ENCODE measurements around the gene DTX2.
"Not testable (repeated sequence)": the region's sequence is repeated elsewhere in the genome, so short reads cannot be mapped to it uniquely, and the experiment has no call there.

The DTX2 gene

DNA sequence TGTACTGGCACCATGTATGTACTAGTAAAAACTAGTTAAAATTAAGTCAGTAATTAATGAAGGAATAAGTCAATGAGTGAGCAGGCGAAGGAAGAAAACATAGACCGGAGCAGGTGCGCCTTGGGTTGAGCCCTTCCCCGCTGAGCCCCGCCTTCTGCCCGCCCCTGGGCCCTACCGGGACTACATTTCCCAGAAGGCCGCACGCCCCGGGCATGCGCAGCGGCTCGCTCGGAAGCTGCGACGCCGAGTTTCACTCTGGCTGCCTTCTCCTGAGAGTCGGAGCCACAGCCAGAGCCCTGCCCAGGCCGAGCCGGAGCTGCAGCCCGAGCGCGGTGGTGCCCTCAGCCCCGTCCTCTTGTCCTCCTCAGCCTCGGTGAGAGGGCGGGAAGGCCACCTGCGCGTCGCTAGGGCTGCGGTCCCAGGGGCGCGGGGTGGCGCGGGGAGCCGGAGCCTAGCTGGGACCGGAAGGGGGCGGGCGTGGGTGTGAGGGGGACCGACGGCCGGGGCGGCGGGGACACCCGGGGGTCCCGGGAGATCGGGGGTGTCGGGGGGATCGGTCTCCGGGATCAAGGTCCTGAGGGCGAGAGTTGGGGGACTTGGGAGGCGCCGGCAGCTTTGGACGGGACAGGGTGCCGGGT lies at the start of gene DTX2:
Gene DTX2, plus strand, starts transcription at position 246 of the 638 bp plus-strand sequence. CDS start 18,801 bp downstream, outside the sequence.
- intact Hi-C loops (cut with DNase I): not testable (repeated sequence)
- peak in 4 of 10 donors; percentile 21 to 90 (median 45) for DNase-seq

DNA sequence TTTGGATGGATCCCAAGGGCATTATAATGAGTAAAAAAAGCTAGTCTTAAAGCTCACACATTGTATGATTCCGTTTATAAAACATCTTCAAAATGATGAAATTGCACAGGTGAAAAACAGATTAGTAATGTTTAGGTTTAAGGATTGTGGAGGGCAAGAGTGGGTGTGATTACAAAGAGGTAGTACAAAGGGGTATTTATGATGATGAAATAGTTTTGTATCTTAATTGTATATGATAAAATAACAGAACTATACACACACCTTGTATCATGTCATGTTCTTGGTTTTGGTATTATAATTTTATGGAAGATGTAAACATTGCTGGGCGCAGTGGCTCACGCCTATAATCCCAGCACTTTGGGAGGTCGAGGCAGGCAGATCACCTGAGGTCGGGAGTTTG lies 49.3 kb upstream of the DTX2 start:
- intact Hi-C loops (cut with DNase I): no loop called here
- no peak for DNase-seq

DNA sequence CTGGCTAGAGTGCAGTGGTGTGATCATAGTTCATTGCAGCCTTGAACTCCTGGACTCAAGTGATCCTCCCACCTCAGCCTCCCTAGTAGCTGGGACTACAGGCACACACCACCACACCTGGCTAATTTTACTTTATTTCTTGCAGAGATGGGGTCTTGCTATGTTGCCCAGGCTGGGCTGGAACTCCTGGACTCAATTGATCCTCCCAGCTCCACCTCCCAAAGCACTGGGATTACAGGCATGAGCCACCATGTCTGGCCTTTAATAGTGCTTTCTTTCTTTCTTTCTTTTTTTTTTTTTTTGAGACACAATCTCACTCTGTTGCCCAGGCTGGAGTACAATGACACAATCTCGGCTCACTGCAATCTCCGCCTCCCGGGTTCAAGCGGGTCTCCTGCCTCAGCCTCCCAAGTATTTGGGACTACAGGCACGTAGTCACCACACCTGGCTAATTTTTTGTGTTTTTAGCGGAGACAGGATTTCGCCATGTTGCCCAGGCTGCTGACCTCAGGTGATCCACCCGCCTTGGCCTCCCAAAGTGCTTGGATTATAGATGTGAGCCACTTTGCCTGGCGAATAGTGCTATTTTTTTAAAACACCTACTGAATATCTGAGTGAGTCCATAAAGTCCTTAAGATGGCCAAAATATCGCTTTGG lies 43.7 kb upstream of the DTX2 start:
- intact Hi-C loops (cut with DNase I): not testable (repeated sequence)
- DNase-seq: peak in 2 of 10 donors; percentile 15 to 31

DNA sequence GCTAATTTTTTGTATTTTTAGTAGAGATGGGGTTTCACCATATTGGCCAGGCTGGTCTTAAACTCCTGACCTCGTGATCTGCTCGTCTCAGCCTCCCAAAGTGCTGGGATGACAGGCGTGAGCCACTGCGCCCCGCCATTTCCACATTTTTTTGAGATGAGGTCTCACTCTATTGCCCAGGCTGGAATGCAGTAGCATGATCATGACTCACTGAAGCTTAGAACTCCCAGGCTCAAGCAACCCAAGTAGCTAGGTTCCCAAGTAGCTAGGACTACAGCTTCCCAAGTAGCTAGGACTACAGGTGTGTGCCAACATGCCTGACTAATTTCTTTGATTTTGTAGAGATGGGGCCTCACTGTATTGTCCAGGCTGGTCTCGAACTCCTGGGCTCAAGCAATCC lies 40.4 kb upstream of the DTX2 start:
- intact Hi-C loops (cut with DNase I): not testable (repeated sequence)
- peak in 2 of 10 donors; percentile 1 to 39 for DNase-seq

DNA sequence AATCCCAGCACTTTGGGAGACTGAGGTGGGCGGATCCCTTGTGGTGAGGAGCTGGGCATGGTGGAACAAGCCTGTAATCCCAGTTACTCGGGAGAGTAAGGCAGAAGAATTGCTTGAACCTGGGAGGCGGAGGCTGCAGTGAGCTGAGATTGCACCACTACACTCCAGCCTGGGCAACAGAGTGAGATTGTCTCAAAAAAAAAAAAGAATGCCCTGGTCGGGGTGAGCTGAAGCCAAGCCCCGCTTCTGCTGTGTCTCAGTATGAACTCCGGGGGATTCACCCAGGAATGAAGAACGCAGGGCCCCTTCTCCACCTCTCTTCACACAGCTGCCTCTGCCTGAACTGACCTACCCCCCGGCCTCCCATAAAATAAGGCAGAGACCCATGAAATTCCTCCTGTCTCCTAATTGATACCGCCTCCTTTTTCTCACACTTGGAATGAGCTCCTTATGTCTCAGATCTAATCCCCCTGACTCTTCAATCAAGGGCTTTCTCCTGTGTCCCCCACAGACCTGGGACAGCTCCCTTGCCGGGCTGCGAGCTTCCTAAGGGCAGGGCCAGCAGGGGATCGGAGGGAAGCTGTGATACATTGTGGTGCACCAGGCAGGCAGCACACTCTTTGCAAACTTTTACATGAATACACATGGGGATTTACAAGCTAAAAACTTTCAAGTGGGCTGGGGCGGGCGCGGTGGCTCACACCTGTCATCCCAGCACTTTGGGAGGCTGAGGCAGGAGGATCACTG lies 37.7 kb upstream of the DTX2 start:
- DNase-seq: peak in 2 of 10 donors; percentile 43 to 46
- intact Hi-C loops (cut with DNase I): no loop called here

DNA sequence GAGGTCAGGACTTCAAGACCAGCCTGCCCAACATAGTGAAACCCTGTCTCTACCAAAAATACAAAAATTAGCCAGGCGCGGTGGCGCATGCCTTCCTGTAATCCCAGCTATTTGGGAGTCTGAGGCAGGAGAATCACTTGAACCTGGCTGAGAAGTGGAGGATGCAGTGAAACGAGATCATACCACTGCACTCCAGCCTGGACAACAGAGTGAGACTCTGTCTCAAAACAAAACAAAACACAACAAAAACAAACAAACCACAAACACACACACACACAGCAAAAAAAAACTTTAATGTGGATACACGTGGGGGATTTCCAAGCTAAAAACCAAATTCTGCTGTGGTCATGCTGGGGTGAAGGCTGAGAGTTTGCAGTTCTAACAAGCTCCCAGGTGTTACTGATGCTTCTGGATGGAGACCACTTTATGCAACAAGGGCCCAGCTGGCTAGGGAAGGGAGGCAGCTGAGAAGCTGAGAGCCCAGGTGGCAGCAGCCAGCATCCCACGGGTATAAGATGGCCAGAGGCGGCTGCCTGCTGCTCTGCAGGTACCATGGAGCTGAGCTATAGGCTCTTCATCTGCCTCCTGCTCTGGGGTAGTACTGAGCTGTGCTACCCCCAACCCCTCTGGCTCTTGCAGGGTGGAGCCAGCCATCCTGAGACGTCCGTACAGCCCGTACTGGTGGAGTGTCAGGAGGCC lies 36.9 kb upstream of the DTX2 start, which contains the start of gene ZP3:
Gene ZP3, plus strand, starts transcription at position 538 of the 699 bp plus-strand sequence. Its CDS starts 15 bp downstream, at position 553.
- intact Hi-C loops (cut with DNase I): no loop called here
- DNase-seq: peak in 2 of 10 donors; percentile 54 to 55

DNA sequence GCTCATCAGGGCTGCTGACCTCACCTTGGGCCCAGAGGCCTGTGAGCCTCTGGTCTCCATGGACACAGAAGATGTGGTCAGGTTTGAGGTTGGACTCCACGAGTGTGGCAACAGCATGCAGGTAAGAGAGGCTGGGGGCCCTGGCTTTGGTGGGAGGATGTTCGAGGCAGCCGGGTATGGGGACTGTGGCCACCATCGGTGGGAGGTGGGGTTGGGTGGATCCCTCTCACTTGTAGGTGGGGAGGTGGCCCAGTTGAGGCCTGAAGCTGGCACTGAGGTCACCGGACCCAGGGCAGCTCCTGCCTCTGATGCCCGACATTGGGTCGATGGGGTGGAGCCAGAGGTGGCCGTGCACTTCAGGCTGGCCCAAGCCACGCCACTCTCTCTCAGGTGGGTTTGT lies 36.4 kb upstream of the DTX2 start:
- peak in 2 of 10 donors; percentile 57 to 79 for DNase-seq
- intact Hi-C loops (cut with DNase I): no loop called here

DNA sequence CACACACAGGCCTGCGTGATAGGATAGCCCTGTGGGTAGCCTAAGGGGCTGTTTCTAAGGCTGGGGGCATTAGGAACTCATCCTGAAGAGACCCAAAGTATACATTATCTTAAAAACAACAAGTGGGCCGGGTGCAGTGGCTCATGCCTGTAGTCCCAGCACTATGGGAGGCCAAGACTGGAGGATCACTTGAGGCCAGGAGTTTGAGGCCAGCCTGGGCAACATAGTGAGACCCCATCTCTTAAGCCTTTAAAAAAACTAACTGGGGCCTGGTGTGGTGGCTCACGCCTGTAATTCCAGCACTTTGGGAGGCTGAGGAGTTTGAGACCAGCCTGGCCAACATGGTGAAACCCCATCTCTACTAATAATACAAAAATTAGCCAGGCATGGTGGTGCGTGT lies 36.0 kb upstream of the DTX2 start:
- DNase-seq; intact Hi-C loops (cut with DNase I): not testable (repeated sequence)

DNA sequence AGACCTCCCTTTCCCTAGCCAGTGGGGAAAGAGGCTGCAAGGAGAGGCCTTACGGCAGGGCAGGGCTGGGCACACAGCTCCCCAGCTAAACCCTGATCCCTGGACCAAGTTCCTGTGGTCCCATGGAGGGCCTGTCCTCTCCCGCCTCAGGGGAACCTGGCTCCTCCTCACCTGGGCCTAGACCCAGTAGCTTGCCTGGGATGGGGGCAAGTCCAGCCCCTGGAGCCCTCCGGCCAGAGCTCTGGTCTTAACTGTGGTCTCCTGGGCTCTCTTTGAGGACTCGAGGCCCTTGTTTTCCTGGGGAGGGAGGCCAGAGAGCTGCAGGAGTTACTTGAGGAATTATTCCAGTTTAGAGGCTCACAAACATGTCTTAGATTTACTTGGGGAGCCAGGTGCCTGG lies 35.3 kb upstream of the DTX2 start:
- peak in 1 of 10 donors; percentile 74 for DNase-seq
- intact Hi-C loops (cut with DNase I): no loop called here

DNA sequence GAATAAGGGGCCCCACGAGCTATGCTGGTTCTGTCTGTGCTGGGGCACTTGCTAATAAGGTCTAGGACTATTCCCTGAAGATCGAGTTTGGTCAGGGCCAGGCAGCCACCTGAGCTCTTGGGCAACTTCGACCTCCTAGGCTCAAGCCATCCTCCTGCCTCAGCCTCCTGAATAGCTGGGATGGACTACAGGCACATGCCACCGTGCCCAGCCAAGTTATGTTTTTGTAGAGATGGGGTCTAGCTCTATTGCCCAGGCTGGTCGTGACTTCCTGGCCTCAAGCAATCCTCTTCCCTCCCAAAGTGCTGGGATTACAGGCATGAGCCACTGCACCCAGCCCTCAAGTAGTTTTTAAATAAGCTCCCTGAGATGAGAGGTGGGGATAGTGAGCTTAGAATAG lies 33.9 kb upstream of the DTX2 start:
- peak in 1 of 10 donors; percentile 65 for DNase-seq
- intact Hi-C loops (cut with DNase I): no loop called here

DNA sequence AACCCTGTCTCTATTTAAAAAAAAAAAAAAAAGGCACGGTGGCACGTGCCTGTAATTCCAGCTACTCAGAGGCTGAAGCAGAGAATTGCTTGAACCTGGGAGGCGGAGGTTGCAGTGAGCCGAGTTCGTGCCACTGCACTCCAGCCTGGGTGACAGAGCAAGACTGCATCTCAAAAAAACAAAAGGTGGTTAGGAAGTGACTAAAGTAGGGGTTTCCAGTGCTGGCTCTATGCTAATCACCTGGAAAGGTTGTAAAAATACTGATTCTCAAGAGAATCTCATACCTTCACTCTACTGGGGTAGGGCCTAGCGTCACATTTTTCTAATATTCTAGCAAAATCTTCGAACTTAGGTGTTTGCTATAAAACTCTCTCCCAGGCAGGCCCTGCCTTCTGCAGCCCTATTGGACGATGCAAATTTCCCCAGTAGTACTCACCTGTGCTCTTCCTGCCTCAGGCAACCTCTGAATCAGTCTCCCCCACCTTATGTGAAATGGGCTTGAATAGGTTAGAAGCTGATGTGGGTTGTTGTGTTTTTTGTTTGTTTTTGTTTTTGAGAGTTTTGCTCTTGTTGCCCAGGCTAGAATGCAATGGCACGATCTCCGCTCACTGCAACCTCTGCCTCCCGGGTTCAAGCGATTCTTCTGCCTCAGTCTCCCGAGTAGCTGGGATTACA lies 33.2 kb upstream of the DTX2 start:
- intact Hi-C loops (cut with DNase I): no loop called here
- no peak for DNase-seq

DNA sequence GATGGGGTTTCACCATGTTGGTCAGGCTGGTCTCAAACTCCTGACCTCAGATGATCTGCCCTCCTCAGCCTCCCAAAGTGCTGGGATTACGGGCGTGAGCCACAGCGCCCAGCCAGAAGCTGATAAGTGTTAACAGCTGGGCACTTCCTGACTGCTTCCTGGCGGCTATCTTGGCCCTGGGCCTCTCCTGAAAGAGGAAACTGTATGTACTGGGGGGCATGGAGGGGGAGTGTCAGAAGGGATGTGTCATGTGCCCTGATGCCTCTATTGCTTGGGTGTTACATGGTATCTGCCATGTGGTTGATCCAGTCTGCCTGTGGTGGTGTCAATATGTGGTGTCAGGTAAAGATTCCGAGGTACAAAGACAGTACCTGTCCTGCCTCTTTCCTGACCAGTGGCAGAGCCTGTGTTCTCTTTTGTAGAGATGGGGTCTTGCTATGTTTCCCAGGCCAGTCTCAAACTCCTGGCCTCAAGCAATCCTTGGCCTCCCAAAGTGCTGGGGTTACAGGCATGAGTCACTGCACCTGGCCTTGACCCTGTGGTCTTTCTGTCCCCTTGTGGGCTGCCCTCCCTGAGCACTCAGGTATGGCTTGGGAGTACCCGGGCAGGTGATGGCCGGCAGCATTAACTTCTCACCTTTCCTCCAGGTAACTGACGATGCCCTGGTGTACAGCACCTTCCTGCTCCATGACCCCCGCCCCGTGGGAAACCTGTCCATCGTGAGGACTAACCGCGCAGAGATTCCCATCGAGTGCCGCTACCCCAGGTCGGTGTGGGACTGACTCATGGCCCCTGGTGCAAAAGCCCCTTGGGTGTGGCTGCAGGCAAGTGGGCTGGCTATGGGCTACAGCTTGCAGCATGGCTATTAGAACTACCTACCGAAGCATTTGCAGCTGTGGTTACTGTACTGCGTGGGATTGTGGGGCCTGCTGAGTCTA lies 32.4 kb upstream of the DTX2 start:
- DNase-seq: peak in 1 of 10 donors; percentile 79
- intact Hi-C loops (cut with DNase I): no loop called here

DNA sequence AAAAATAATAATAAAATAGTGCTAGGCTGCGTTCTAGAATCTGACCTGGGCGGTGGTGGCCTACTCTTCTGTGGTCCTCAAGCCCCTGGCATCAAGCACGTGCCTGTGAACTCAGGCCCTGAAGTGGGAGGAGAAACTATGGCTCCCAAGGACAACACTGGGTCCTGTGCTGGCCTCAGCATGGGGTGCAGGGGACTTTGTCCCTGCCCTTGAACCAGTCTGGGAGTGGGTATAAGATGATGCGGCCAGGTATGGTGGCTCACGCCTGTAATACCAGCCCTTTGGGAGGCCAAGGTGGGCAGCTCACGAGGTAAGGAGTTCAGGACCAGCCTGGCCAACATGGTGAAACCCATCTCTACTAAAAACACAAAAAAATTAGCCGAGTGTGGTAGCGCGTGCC lies 31.3 kb upstream of the DTX2 start:
- DNase-seq: peak in 1 of 10 donors; percentile 44
- intact Hi-C loops (cut with DNase I): no loop called here

DNA sequence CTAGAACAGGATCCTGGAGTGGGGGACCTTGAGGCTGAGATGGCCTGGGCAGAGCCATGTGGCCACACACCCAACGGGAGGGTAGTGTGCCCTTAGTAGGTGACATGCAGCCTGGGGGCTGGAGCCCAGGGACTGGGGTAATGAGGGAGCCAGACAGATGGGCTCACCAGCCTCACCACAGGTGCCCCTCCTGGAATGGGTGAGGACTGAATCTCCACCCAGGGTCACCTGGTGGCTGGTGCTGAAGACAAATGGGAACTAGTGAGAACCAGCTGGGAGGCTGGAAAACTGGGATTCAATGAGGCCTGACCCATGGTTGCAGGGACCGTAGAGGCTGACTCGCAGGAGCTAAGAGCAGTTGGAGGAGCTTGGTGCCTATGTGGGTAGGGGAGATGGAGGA lies 30.7 kb upstream of the DTX2 start:
- DNase-seq: peak in 1 of 10 donors; percentile 62
- intact Hi-C loops (cut with DNase I): no loop called here

DNA sequence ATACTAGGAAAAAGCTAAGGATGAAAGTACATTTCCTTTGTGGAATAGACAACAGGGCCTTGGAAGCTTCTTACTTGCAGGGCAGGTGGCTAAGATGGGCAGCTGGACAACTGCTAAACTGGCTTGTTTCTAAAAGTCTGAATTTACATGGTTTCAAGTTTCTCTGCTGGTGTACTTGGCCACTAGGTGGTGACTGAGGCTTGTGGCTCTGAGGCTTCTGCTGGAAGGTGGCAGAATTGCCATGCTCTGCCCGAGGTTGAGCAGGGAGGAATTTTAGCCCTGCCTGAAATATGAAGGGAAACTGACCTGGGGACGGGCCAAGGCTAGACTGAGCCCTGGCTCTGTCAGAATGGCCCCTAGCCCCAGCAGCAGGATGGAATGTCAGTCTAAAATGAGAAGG lies 23.6 kb upstream of the DTX2 start:
- intact Hi-C loops (cut with DNase I): not testable (repeated sequence)
- peak; percentile 40 to 95 (median 76) for DNase-seq

DNA sequence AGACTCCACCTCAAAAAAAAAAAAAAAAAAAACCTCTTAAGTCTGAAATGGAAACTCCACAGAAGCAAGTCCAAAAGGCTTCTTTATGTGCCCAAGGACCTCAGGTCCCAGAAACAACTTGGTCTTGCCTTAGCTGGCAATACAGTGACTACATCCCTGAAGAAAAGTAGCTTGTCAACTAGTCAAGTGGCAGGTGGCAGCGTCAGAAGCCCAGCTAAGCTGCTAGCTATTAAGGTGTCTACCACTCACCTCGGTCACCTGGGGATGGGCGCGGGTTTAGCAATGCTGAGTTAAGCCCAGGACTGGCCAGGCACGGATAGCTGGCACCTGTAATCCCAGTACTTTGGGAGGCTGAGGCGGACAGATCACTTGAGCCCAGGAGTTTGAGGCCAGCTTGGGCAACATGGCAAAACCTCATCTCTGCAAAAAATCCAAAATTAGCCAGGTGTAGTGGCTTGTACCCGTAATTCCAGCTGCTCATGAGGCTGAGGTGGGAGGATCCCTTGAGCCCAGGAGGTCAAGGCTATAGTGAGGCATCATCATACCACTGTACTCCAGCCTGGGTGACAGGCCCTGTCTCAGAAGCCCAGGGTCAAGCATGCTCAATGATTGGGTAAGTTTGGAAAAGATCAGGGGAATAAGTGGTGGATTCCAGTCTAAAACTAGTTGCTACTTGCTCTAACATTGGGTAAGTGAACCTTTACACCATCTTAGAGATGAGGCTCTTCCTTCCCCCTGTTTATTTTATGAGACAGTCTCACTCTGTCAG lies 22.2 kb upstream of the DTX2 start:
- intact Hi-C loops (cut with DNase I); DNase-seq: not testable (repeated sequence)

DNA sequence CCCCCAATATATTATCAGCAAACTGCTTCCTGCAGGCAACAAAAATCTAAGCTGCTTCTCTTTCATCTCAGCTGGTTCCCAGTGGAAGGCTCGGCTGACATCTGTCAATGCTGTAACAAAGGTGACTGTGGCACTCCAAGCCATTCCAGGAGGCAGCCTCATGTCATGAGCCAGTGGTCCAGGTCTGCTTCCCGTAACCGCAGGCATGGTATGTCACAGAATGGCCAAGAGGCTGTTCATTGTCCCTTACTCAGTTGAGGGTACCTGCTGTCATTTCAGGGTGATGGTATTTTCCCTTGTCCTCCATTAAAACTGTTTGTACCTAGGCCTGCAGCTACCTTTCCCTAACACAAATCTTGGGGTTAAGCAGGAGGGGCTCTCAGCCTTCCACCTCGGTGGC lies 21.1 kb upstream of the DTX2 start:
- intact Hi-C loops (cut with DNase I): not testable (repeated sequence)
- peak in 1 of 10 donors; percentile 52 for DNase-seq

DNA sequence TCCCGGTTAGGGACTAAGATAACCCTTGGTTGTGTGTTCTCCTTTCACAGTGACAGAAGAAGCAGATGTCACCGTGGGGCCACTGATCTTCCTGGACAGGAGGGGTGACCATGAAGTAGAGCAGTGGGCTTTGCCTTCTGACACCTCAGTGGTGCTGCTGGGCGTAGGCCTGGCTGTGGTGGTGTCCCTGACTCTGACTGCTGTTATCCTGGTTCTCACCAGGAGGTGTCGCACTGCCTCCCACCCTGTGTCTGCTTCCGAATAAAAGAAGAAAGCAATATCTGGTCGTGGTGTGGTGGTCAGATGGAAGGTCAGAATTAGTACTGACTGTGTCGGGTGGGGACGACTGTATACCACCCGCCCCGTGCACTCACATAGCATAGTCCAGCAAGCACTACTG lies 19.7 kb upstream of the DTX2 start:
- intact Hi-C loops (cut with DNase I); DNase-seq: not testable (repeated sequence)

Data from posterior cingulate gyrus (tissue), 11 donors.